Urothelium cell line (cell line): ENCODE results near the gene PMVK.
A peak's percentile ranks its signal among the peaks of the same experiment; 100 is the strongest.
"Not testable (repeated sequence)": the region's sequence is repeated elsewhere in the genome, so short reads cannot be mapped to it uniquely, and the experiment has no call there.

Experiments
- DNase-seq: peaks from one replicate; pipeline ENCODE4 v3.0.0; 2011; ENCODE audit warnings: low spot score, mixed read lengths
- FAIRE-seq: peaks from 2 replicates; lab custom pipeline; 2011; peaks lifted over from hg19 to GRCh38; lab: Jason Lieb, UNC

PMVK gene

GRCh38 chr1:154936555-154937084, at the start of gene PMVK:
PMVK (minus strand) TSS chr1:154936719; CDS start chr1:154936685, 34 bp downstream.
- peak; percentile 95 for DNase-seq
- FAIRE-seq: no peak

GRCh38 chr1:154983776-154984466, 47.4 kb upstream of the PMVK start:
- no peak for DNase-seq
- no peak for FAIRE-seq

- peak; percentile 96 for DNase-seq
- FAIRE-seq: no peak
Measured at GRCh38 chr1:154982897-154983648, 46.6 kb upstream of the PMVK start, which contains the start of gene FLAD1. FLAD1 (plus strand) TSS chr1:154983344; CDS start chr1:154983695, 351 bp downstream.

GRCh38 chr1:154982341-154982740, 45.8 kb upstream of the PMVK start:
- FAIRE-seq (no peak), DNase-seq (no peak)

- no peak for FAIRE-seq
- DNase-seq: no peak
Measured at GRCh38 chr1:154978360-154978759, 41.8 kb upstream of the PMVK start.

- not testable (repeated sequence) for FAIRE-seq, DNase-seq
Measured at GRCh38 chr1:154977762-154978161, 41.2 kb upstream of the PMVK start.

GRCh38 chr1:154975409-154976059, 39.0 kb upstream of the PMVK start:
- FAIRE-seq (no peak), DNase-seq (no peak)

- DNase-seq (peak; percentile 89), FAIRE-seq (no peak)
Measured at GRCh38 chr1:154974808-154975408, 38.4 kb upstream of the PMVK start.

- FAIRE-seq (peak; percentile 30), DNase-seq (peak; percentile 93)
Measured at GRCh38 chr1:154974102-154974807, 37.7 kb upstream of the PMVK start, which contains the start of gene CKS1B. CKS1B (plus strand) TSS chr1:154974681; CDS start chr1:154974746, 65 bp downstream.

GRCh38 chr1:154973344-154974101, 37.0 kb upstream of the PMVK start:
- peak; percentile 82 for DNase-seq
- no peak for FAIRE-seq

GRCh38 chr1:154972517-154973343, 36.2 kb upstream of the PMVK start:
- FAIRE-seq: no peak
- peak; percentile 86 for DNase-seq

- no peak for DNase-seq
- FAIRE-seq: no peak
Measured at GRCh38 chr1:154972213-154972516, 35.6 kb upstream of the PMVK start.

- DNase-seq (no peak), FAIRE-seq (no peak)
Measured at GRCh38 chr1:154971341-154971998, 35.0 kb upstream of the PMVK start.

- FAIRE-seq (no peak), DNase-seq (peak; percentile 93)
Measured at GRCh38 chr1:154970631-154971340, 34.3 kb upstream of the PMVK start, which contains the start of gene SHC1. SHC1 (minus strand) TSS chr1:154970747; CDS start chr1:154970526, 221 bp downstream.

- no peak for DNase-seq
- no peak for FAIRE-seq
Measured at GRCh38 chr1:154969860-154970452, 33.4 kb upstream of the PMVK start.

GRCh38 chr1:154969246-154969645, 32.7 kb upstream of the PMVK start:
- FAIRE-seq: no peak

GRCh38 chr1:154968731-154969130, 32.2 kb upstream of the PMVK start:
- DNase-seq (no peak), FAIRE-seq (no peak)

More at GRCh38 chr1:154969246-154969645, 32.7 kb upstream of the PMVK start:
- DNase-seq: no peak
